ENCODE data around the gene JAM3.

The JAM3 gene

DNA sequence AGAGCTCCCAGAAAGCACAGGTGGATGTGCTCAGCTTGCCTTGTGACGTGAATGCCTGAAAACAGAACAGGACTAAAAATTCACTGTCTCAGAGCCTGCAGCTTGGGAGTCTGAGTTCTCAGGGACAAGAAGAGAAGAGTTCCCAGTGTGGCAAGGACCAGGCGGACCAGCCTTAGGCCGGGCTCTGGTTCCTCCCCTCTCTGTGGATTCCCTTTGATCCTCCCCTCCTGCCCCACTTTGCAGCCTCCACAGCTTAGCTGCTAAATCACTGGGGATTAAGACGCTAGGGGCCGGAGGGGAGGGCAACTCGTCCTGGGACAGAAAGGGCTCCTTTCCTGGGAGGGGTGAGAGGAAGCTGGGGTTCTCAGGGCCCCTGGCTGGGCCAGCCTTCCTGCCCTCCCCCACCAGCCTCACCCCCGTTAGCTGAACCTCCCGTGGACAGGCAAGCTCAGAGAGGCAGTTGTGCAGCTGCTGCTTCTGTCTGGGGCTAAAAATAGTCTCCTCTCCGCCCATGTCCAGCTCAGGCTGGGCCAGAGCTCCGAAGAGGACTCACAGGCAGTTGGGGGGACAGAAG lies 29.9 kb upstream of the JAM3 start:
- Histone ChIP-seq H3K14ac (ENCODE audit: low read length in 2 of 2) (no peak overlapping the region), H2BK120ac (ENCODE audit: low read depth, low read length) (peak overlapping the region; percentile 57), H3K4me2 (ENCODE audit: low read length, poor library complexity, severe bottlenecking) (no peak overlapping the region), H3K18ac (ENCODE audit: low read depth in 1 of 2, low read length in 2 of 2) (peak overlapping the region; percentile 4 to 69), H3K27me3 (ENCODE audit: control insufficient read depth in 1 of 2, insufficient read depth in 1 of 2, low read length in 2 of 2) (peaks cover 19 to 33% of the 10 kb centered on the region in 2 experiments), H2AK5ac (ENCODE audit: low read length, severe bottlenecking) (no peak overlapping the region), H3K9me3 (ENCODE audit: control insufficient read depth, low read length) (no peaks in the 10 kb centered on the region), H3K4me1 (ENCODE audit: control insufficient read depth, insufficient read depth, low read depth, low read length) (peaks cover 19% of the 10 kb centered on the region), H2BK15ac (ENCODE audit: low read depth, poor library complexity, severe bottlenecking) (peak overlapping the region; percentile 2), H3K9ac (ENCODE audit: low read length) (no peak overlapping the region), H3K36me3 (ENCODE audit: control insufficient read depth in 1 of 2, insufficient read depth in 2 of 2, low read depth in 1 of 2, low read length in 2 of 2) (no peaks in the 10 kb centered on the region), H2AFZ (ENCODE audit: low read depth, low read length) (peak overlapping the region; percentile 69), H3K79me1 (replicated peaks; ENCODE audit: low read length, poor library complexity, severe bottlenecking) (no peaks in the 10 kb centered on the region), H4K91ac (ENCODE audit: low read length) (peak overlapping the region; percentile 81), H3K4ac (ENCODE audit: low read depth in 1 of 2, low read length in 2 of 2) (peak overlapping the region; percentile 58 to 82), H3K27ac (ENCODE audit: low read length, poor library complexity, severe bottlenecking) (no peak overlapping the region), H3K23ac (ENCODE audit: low read length in 2 of 2) (no peak overlapping the region), H2BK5ac (ENCODE audit: low read depth, low read length, poor library complexity, severe bottlenecking) (no peak overlapping the region), H4K8ac (ENCODE audit: low read length) (peak overlapping the region; percentile 86), H3K4me3 (ENCODE audit: insufficient read depth in 1 of 2, low read depth in 1 of 2, low read length in 2 of 2) (no peak overlapping the region), H2BK12ac (ENCODE audit: low read length in 2 of 2) (peak overlapping the region; percentile 69 to 73)
- peak; percentile 83 for DNase-seq
- WGBS: 11% methylated on average over 8 of the region's 10 CpGs

DNA sequence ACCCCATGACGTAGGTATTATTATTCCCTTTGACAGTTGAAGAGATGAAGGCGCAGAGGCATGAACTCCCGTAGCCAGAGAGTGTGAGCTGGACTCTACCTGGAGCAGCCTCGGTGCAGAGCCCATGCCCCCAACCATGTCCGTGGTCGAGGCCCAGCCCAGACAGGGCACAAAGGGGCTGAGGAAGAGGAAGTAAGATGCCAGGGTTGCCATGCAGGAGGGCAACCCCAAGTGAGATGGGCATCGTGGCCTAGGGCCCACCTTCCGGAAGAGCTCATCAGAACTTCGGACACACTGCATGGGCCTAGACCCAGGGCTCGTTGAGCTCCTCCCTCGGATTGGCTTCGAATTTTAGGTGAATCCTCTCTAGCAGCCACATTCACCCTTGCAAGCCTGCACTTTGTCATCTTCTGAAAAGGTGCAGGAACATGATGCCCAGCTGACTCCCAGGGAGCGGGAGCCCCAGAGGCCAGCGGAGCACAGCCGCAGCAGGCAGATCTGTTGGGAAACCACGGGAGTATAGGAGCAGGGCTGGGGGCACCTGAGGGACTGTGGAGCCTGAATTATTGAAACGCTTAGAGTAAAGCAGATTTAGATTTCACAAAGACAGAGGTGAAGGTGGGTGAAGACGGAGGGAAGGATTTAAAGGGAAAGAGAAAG lies 29.0 kb upstream of the JAM3 start:
- peak overlapping the region in 1 of 2 experiments; percentile 0 for H3K14ac ChIP-seq (ENCODE audit: low read length in 2 of 2)
- WGBS: 89% methylated on average over 18 of the region's 18 CpGs
- no peak overlapping the region for H2BK5ac ChIP-seq (ENCODE audit: low read depth, low read length, poor library complexity, severe bottlenecking)
- H2AFZ ChIP-seq (ENCODE audit: low read depth, low read length): no peak overlapping the region
- no peak overlapping the region for H2BK15ac ChIP-seq (ENCODE audit: low read depth, poor library complexity, severe bottlenecking)
- no peak overlapping the region for H3K4me2 ChIP-seq (ENCODE audit: low read length, poor library complexity, severe bottlenecking)
- H4K8ac ChIP-seq (ENCODE audit: low read length): peak overlapping the region; percentile 45
- H3K4ac ChIP-seq (ENCODE audit: low read depth in 1 of 2, low read length in 2 of 2): peak overlapping the region in 1 of 2 experiments; percentile 5
- no peak for DNase-seq
- H3K27ac ChIP-seq (ENCODE audit: low read length, poor library complexity, severe bottlenecking): no peak overlapping the region
- no peak overlapping the region for H3K4me3 ChIP-seq (ENCODE audit: insufficient read depth in 1 of 2, low read depth in 1 of 2, low read length in 2 of 2)
- H3K9me3 ChIP-seq (ENCODE audit: control insufficient read depth, low read length): no peaks in the 10 kb centered on the region
- H2AK5ac ChIP-seq (ENCODE audit: low read length, severe bottlenecking): no peak overlapping the region
- H3K18ac ChIP-seq (ENCODE audit: low read depth in 1 of 2, low read length in 2 of 2): peak overlapping the region; percentile 69 to 93
- H3K4me1 ChIP-seq (ENCODE audit: control insufficient read depth, insufficient read depth, low read depth, low read length): peaks cover 13% of the 10 kb centered on the region
- H3K9ac ChIP-seq (ENCODE audit: low read length): no peak overlapping the region
- peak overlapping the region; percentile 91 for H4K91ac ChIP-seq (ENCODE audit: low read length)
- peak overlapping the region; percentile 55 to 90 for H2BK12ac ChIP-seq (ENCODE audit: low read length in 2 of 2)
- peak overlapping the region; percentile 51 for H2BK120ac ChIP-seq (ENCODE audit: low read depth, low read length)
- no peaks in the 10 kb centered on the region for H3K79me1 ChIP-seq (replicated peaks; ENCODE audit: low read length, poor library complexity, severe bottlenecking)
- no peak overlapping the region for H3K23ac ChIP-seq (ENCODE audit: low read length in 2 of 2)
- peaks cover 19 to 36% of the 10 kb centered on the region in 2 experiments for H3K27me3 ChIP-seq (ENCODE audit: control insufficient read depth in 1 of 2, insufficient read depth in 1 of 2, low read length in 2 of 2)
- no peaks in the 10 kb centered on the region for H3K36me3 ChIP-seq (ENCODE audit: control insufficient read depth in 1 of 2, insufficient read depth in 2 of 2, low read depth in 1 of 2, low read length in 2 of 2)

DNA sequence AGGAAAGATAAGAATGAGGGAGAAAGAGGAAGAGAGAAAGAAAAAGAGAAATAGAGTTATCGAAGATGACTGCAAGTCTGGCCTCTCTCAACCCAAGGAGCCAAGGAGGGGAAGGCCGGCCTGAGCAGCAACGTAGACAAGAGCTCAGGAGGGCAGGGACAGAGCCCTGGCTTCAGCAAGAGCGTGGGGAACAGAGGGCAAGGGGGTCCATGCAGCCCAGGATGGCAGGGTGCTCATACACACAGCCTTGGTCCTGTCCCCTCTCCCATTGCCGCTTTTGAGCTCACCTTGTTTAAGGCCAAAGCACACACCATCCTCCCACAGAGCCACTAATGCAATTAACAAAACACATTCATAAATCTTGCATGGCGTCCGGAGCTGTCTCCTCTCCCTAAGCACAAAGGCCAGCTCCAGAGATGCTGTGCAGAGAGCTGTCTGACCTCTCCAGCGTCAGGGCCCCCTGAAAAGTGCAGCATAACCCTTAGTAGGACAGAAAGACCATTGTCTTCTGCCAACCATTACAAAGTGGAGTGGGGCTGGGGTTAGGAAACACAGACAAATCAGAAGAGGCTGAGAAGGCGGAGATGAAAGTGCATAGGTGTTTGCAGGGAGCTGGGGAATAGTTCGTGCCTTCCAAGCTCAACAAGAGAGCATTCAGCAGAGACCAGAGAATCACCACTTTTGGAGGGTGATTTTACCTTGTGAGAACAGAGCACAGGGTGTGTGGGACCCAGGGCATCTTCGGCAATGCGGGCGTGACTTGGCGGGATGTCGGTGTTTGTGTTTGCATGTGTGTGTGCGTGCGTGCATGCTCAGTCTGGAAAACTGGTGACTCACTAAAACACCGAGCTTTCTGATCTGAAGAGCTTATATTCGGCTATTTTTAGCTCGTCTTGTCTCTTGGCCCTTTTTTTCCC lies 28.2 kb upstream of the JAM3 start:
- H3K23ac ChIP-seq (ENCODE audit: low read length in 2 of 2): peak overlapping the region in 1 of 2 experiments; percentile 87
- peak; percentile 98 for DNase-seq
- H3K14ac ChIP-seq (ENCODE audit: low read length in 2 of 2): peak overlapping the region in 1 of 2 experiments; percentile 85

More for the DNA sequence above, 28.2 kb upstream of the JAM3 start:
- Histone ChIP-seq H3K4me2 (ENCODE audit: low read length, poor library complexity, severe bottlenecking) (no peak overlapping the region), H3K79me1 (replicated peaks; ENCODE audit: low read length, poor library complexity, severe bottlenecking) (no peaks in the 10 kb centered on the region), H2BK5ac (ENCODE audit: low read depth, low read length, poor library complexity, severe bottlenecking) (no peak overlapping the region), H2BK120ac (ENCODE audit: low read depth, low read length) (no peak overlapping the region), H3K9ac (ENCODE audit: low read length) (no peak overlapping the region), H2BK15ac (ENCODE audit: low read depth, poor library complexity, severe bottlenecking) (no peak overlapping the region), H2AK5ac (ENCODE audit: low read length, severe bottlenecking) (no peak overlapping the region), H3K4me1 (ENCODE audit: control insufficient read depth, insufficient read depth, low read depth, low read length) (peaks cover 13% of the 10 kb centered on the region), H3K36me3 (ENCODE audit: control insufficient read depth in 1 of 2, insufficient read depth in 2 of 2, low read depth in 1 of 2, low read length in 2 of 2) (no peaks in the 10 kb centered on the region), H2AFZ (ENCODE audit: low read depth, low read length) (no peak overlapping the region), H4K91ac (ENCODE audit: low read length) (peak overlapping the region; percentile 70), H4K8ac (ENCODE audit: low read length) (no peak overlapping the region), H3K4ac (ENCODE audit: low read depth in 1 of 2, low read length in 2 of 2) (peak overlapping the region in 1 of 2 experiments; percentile 87), H3K27ac (ENCODE audit: low read length, poor library complexity, severe bottlenecking) (no peak overlapping the region), H2BK12ac (ENCODE audit: low read length in 2 of 2) (peak overlapping the region; percentile 11 to 92), H3K27me3 (ENCODE audit: control insufficient read depth in 1 of 2, insufficient read depth in 1 of 2, low read length in 2 of 2) (peaks cover 19 to 41% of the 10 kb centered on the region in 2 experiments), H3K9me3 (ENCODE audit: control insufficient read depth, low read length) (no peaks in the 10 kb centered on the region), H3K18ac (ENCODE audit: low read depth in 1 of 2, low read length in 2 of 2) (peak overlapping the region; percentile 46 to 91), H3K4me3 (ENCODE audit: insufficient read depth in 1 of 2, low read depth in 1 of 2, low read length in 2 of 2) (no peak overlapping the region)
- 30% methylated on average over 20 of the region's 20 CpGs for WGBS
